Stimulated activated CD4-positive, alpha-beta T cell treated with anti-CD3 and anti-CD28 coated beads, Interleukin-1b, Interleukin-23, amount 100 ng/mL, for 24 hours (primary cell): ENCODE measurements around the gene PDLIM1.

ENCODE experiments used
- DNase-seq, 4 experiments: peaks; one replicate each; pipeline ENCODE4 v3.0.0-alpha.2; 2020; ENCODE audit warnings: low read depth in 4 of 4, low spot score in 1 of 4

The PDLIM1 gene

GRCh38 chr10:95315509-95315908, 24.7 kb upstream of the PDLIM1 start:
- no peak for DNase-seq

GRCh38 chr10:95314192-95314918, 23.6 kb upstream of the PDLIM1 start:
- no peak for DNase-seq

- no peak for DNase-seq
Observed at GRCh38 chr10:95312986-95313495, 22.2 kb upstream of the PDLIM1 start.

- DNase-seq = no peak
Observed at GRCh38 chr10:95312257-95312656, 21.5 kb upstream of the PDLIM1 start.

- no peak for DNase-seq
Observed at GRCh38 chr10:95309958-95310357, 19.2 kb upstream of the PDLIM1 start.

- DNase-seq = no peak
Observed at GRCh38 chr10:95308389-95309302, 17.8 kb upstream of the PDLIM1 start.

- DNase-seq = no peak
Observed at GRCh38 chr10:95306851-95307250, 16.0 kb upstream of the PDLIM1 start.

GRCh38 chr10:95306318-95306650, 15.5 kb upstream of the PDLIM1 start:
- DNase-seq = no peak

- no peak for DNase-seq
Observed at GRCh38 chr10:95305606-95306317, 15.0 kb upstream of the PDLIM1 start.

GRCh38 chr10:95304976-95305375, 14.2 kb upstream of the PDLIM1 start:
- DNase-seq = no peak

GRCh38 chr10:95304463-95304862, 13.7 kb upstream of the PDLIM1 start:
- DNase-seq = no peak

- no peak for DNase-seq
Observed at GRCh38 chr10:95303950-95304349, 13.1 kb upstream of the PDLIM1 start.

GRCh38 chr10:95303535-95303934, 12.7 kb upstream of the PDLIM1 start:
- DNase-seq = no peak

GRCh38 chr10:95300022-95300539, 9.3 kb upstream of the PDLIM1 start:
- no peak for DNase-seq

GRCh38 chr10:95297402-95297801, 6.6 kb upstream of the PDLIM1 start:
- no peak for DNase-seq

GRCh38 chr10:95296764-95297163, 6.0 kb upstream of the PDLIM1 start:
- DNase-seq = no peak

- no peak for DNase-seq
Observed at GRCh38 chr10:95295031-95295755, 4.4 kb upstream of the PDLIM1 start.

- DNase-seq = no peak
Observed at GRCh38 chr10:95293631-95294030, 2.8 kb upstream of the PDLIM1 start.

GRCh38 chr10:95291365-95292039, 699 bp upstream of the PDLIM1 start:
- no peak for DNase-seq

GRCh38 chr10:95289921-95290421, 832 bp downstream of the PDLIM1 start:
- no peak for DNase-seq
